ENCODE results near the gene OCEL1. TPM values are rescaled to one million over a fixed set of nuclear protein-coding genes. Genes with fewer than 3 reads are reported as not detected.
"Not testable (repeated sequence)": the region's sequence is repeated elsewhere in the genome, so short reads cannot be mapped to it uniquely, and the experiment has no call there.

Gene OCEL1, protein sequence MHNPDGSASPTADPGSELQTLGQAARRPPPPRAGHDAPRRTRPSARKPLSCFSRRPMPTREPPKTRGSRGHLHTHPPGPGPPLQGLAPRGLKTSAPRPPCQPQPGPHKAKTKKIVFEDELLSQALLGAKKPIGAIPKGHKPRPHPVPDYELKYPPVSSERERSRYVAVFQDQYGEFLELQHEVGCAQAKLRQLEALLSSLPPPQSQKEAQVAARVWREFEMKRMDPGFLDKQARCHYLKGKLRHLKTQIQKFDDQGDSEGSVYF
- 10 to 100 TPM; 20.4 to 22.9 TPM for total RNA-seq

DNA sequence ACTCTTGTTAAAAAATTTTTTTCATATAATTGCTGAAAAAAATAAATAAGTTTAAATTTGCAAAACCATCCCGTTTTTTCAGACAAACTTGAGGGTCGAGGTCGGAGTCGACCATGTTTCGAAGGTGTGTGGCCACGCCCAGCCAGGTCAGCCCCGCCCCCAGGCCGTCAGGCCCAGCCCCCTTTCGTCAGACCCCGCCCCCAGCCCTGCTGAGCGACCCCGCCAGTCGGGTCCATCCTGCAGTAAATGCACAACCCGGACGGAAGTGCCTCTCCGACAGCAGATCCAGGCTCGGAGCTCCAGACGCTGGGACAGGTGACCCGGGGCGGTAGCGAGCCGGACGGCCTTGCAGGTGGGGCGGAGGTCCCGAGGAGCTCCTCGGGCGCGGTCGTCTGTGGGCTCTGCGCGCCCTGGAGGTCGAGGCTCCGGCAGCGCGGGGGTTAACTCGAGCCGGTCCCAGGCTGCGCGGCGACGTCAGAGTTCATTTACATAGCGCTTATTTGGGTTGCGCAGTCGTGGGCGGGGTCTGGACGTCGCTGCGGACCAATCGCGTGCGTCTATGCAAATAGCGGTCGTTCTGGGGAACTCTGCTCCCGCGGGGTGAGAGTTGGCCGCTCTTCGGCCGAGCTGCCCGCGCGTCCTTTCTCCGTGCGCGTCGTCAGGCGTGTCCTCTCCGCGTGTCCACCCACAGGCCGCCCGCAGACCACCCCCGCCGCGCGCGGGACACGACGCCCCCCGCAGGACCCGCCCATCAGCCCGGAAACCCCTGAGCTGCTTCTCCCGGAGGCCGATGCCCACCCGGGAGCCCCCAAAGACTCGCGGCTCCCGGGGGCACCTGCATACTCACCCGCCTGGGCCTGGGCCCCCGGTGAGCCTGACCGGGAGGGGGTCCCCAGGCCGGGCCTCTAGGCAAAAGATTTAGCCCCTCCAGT is at the start of gene OCEL1:
Gene OCEL1 (plus strand): TSS at position 225 of the 932 bp plus-strand sequence. CDS start 22 bp downstream, at position 247.
- CTCF ChIA-PET = interaction anchor here (1.7 to 2.7 kb wide), 2 partner anchors 9 to 11 kb away, joined by 9 to 13 read pairs; partner anchors contain the start of gene USE1
- POLR2A ChIA-PET = interaction anchor here (0.6 to 2.4 kb wide), 8 partner anchors 8 to 862 kb away, joined by 3 to 19 read pairs (median 4); partner anchors contain the start of gene USE1

DNA sequence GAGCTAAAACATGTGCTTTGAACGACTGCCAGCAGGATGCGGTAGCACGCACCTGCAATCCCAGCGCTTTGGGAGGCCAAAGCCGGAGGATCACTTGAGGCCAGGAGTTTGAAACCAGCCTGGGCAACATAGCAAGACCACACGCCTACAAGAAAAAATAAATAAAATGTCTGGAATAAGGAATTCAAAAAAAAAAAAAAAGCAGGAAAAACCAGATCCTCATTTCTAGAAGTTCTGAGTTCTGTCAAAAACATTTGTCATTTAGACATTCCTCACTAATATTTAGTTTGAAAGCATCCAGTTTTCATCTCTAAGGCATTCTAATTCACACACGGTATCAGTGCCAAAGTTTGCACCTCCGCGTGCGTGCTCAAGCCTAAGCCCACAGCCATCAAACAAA is 47.7 kb upstream of the OCEL1 start:
- ChIA-PET CTCF (no interaction called here), POLR2A (no interaction called here)

DNA sequence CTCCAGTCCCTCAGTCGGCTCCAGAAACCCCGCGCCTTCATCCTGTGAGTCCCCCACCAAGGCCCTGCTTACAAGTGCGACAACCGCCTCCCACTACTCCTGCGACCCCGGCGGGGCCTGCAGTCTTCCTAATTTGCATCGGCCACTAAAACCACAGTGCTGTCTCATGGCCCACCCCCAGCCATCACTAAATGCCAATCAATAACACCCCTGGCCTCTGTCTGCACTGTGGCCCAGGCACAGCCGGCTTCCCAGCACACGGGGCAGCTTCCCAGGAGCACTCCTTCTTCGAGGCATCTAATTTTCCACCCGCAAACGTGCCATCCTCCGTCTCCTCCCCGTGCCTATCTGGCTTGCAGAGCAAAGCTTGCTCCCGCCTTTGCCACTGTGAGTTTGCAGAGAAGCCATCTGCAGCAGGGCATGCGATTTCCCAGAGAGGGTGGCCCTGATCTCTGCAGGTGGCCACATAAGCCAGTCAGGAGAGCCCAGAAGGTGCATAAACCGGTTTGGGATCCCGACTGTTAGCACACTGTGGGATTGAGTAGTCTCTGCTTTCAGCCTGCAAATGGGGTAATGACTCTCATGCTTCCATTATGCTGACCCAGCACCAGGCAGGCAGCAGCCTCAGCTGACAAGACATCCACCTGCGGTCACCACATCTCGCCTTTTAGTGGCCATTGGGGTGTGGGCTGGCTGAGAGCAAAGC is 44.9 kb upstream of the OCEL1 start:
- ChIA-PET POLR2A (no interaction called here), CTCF (interaction anchor here (0.6 kb wide), 1 partner anchor 50 kb away, joined by 3 read pairs; no protein-coding TSS in a partner anchor)

DNA sequence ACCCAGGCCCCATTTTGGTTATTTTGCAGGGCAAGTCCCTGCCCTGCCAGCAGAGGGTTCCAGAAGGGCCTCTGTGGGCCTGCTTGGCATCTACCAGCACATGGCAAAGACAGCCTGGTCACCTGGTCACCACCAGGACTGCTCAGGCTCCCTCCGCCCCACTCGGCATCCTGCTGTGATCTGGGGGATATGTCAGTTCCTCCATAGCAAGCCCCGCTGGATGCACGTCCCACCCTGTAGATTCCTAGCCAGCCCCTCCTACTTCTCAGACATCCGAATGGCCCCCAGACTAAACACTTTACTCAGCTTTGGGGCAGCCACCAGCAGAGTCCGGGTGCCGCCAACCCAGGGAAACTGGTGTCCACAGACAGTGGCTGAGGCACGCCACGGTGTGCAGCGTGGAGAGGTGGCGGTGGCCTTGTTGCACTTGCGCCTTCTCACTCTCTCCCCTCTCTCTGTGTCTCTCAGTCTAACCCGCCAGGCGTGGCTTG is 42.7 kb upstream of the OCEL1 start:
- POLR2A ChIA-PET = interaction anchor here (0.6 to 1.9 kb wide), 4 partner anchors 32 to 568 kb away, joined by 3 to 8 read pairs (median 4); partner anchors contain the start of genes FCHO1, MYO9B and USE1
- CTCF ChIA-PET = interaction anchor here (0.7 to 1.5 kb wide), 5 partner anchors 10 to 99 kb away, joined by 3 to 5 read pairs (median 4); partner anchors contain the start of gene USE1

DNA sequence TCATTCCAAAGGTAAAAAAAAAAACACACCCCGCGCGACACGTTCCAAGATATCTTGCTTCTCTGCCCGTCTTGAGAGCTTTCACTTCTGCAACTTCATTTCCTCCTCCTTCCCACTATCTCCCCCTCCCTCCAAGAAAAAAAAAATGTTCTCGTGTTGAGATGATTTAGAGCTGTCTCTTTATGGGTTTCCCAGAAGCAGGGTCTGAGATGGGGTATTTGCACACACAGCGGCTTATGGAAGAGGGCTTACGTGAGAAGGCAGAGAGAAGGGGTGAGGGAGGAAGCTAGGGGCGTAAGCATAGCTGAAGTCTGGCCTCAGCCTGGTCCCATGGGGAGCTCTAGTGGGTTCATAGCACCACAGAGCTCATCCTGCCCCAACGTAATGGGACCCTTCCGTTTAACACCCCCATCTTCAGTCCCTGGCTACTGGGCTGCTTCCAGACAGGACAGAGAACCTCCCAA is 42.1 kb upstream of the OCEL1 start:
- ChIA-PET POLR2A (interaction anchor here (0.6 to 1.9 kb wide), 5 partner anchors 10 to 320 kb away, joined by 3 to 8 read pairs (median 3); partner anchors contain the start of genes MYO9B and USE1), CTCF (interaction anchor here (0.6 to 1.5 kb wide), 6 partner anchors 9 to 121 kb away, joined by 3 to 5 read pairs (median 4); partner anchors contain the start of gene USE1)

DNA sequence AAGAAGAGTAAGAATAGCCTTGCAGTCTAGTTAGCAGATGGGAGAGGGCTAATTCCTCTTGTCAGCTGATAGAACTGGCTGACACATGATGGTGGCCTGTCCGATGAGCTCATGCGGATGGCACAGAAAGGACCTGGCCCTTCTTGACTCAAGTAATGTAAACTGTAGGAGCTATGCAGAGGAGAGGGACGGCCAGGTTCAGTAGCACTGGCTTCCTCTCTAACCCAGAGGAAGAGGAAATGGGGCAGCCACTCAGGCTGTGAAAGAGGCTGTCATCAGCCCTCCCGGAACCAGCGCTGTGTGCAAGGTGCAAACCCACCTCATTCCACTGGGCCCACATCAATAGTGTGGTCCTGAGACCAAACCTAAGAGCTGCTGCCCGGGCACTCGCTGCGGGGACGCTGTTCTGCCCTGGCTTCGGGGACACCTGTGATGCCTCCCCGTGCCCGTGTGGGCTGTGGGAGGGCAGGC is 41.6 kb upstream of the OCEL1 start:
- POLR2A ChIA-PET = interaction anchor here (0.5 to 1.9 kb wide), 6 partner anchors 11 to 321 kb away, joined by 3 to 8 read pairs (median 4); partner anchors contain the start of genes MYO9B and USE1
- CTCF ChIA-PET = interaction anchor here (0.6 to 1.5 kb wide), 5 partner anchors 9 to 121 kb away, joined by 3 to 5 read pairs (median 4); partner anchors contain the start of gene USE1

DNA sequence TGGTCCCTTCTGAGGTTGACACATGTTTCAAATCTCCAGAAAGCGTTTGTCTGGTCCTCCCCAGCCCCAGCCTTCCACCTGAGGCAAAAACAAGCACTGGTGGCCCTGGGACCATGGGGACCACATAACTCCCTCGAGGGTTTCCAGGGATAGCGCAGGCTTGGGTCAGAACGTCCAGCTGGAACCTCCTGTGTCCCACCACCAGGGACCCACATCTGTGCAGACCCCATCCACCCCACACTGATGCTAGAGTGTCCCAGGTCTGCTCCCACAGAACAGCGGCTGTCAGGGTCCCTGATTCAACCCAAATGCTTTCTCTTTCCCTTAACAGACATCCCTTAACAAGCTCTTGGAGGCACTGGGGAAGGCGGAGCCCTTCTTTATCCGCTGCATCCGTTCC is 40.4 kb upstream of the OCEL1 start:
- CTCF ChIA-PET = interaction anchor here (0.5 kb wide), 1 partner anchor 194 kb away, joined by 6 read pairs; no protein-coding TSS in a partner anchor
- POLR2A ChIA-PET = interaction anchor here (0.5 kb wide), 1 partner anchor 76 kb away, joined by 5 read pairs; no protein-coding TSS in a partner anchor

DNA sequence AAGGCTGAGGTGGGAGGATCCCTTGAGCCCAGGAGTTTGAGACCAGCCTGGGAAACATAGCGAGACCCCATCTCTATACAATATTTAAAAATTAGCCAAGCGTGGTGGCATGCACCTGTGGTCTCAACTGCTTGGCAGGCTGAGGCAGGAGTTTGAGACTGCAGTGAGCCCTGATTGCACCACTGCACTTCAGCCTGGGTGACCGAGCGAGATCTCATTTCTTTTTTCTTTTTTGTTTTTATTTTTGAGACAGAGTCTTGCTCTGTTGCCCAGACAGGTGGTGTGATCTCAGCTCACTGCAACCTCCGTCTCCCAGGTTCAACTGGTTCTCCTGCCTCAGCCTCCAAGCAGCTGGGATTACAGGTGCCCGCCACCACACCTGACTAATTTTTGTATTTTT is 34.3 kb upstream of the OCEL1 start:
- CTCF ChIA-PET = interaction anchor here (0.7 to 1.0 kb wide), 3 partner anchors 21 to 431 kb away, joined by 4 to 5 read pairs (median 4); no protein-coding TSS in a partner anchor

DNA sequence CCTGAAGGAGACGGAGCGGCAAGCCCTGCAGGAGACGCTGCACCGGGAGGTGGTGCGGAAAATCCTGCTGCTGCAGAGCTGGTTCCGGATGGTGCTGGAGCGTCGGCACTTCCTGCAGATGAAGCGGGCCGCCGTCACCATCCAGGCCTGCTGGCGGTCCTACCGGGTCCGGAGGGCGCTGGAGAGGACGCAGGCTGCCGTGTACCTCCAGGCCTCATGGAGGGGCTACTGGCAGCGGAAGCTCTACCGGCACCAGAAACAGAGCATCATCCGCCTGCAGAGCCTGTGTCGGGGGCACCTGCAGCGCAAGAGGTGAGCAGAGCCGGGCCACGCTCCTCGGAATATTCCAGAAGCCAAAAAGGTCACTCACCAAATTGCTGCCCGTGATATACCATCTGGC is 33.3 kb upstream of the OCEL1 start:
- POLR2A ChIA-PET = interaction anchor here (1.2 kb wide), 1 partner anchor 22 kb away, joined by 4 read pairs; the partner anchor contains the start of gene USE1
- CTCF ChIA-PET = interaction anchor here (1.0 to 1.4 kb wide), 2 partner anchors 8 to 90 kb away, joined by 4 to 5 read pairs; no protein-coding TSS in a partner anchor

More for the DNA sequence above, 34.3 kb upstream of the OCEL1 start:
- POLR2A ChIA-PET = not testable (repeated sequence)

DNA sequence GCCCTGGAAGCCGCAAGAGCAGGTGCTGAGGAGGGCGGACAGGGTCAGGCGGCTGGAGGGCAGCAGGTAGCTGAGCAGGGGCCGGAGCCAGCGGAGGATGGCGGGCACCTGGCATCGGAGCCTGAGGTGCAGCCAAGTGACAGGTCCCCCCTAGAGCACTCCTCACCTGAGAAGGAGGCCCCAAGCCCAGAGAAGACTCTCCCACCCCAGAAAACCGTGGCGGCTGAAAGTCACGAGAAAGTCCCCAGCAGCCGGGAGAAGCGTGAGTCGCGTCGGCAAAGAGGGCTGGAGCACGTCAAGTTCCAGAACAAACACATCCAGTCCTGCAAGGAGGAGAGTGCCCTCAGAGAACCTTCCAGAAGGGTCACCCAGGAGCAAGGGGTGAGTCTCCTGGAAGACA is 31.4 kb upstream of the OCEL1 start:
- ChIA-PET POLR2A (no interaction called here), CTCF (no interaction called here)

DNA sequence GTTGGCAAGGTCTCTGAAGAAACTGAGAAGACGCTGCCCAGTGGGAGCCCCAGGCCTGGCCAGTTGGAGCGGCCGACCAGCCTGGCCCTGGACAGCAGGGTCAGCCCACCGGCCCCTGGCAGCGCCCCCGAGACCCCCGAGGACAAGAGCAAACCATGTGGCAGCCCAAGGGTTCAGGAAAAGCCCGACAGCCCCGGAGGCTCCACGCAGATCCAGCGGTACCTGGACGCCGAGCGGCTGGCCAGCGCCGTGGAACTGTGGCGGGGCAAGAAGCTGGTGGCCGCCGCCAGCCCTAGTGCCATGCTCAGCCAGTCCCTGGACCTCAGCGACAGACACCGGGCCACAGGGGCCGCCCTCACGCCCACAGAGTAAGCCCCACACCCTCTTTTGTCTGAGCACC is 30.9 kb upstream of the OCEL1 start:
- POLR2A ChIA-PET = no interaction called here
- CTCF ChIA-PET = no interaction called here

DNA sequence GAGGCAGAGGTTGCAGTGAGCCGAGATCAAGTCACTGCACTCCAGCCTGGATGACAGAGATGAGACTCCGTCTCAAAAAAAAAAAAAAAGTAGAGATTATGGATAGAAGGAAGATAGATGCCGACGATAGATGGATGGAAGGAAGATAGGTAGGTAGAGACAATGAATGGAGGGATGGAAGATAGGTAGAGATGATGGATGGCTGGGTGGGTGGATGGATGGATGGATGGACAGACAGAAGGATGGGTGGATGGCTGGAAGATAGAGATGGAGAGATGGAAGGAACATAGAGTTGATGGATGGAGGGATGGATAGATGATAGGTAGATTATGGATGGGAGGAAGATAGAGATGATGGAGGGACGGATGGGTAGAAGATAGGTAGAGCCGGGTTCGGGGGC is 29.4 kb upstream of the OCEL1 start:
- POLR2A ChIA-PET = no interaction called here
- CTCF ChIA-PET = interaction anchor here (0.7 kb wide), 1 partner anchor 53 kb away, joined by 3 read pairs; no protein-coding TSS in a partner anchor

DNA sequence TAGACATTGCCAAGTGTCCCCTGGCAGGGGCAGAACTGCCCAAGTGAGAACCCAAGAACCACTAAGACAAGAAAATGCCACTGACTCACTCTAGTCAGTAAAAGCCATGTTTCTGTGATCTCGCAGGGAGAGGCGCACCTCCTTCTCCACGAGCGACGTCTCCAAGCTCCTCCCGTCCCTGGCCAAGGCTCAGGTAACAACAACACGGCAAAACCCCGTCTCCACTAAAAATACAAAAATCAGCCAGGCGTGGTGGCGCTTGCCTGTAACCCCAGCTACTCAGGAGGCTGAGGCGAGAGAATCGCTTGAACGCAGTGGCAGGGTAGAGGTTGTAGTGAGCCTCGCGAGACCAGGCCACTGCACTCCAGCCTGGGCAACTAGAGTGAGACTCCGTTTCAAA is 28.4 kb upstream of the OCEL1 start:
- ChIA-PET POLR2A (no interaction called here), CTCF (no interaction called here)

DNA sequence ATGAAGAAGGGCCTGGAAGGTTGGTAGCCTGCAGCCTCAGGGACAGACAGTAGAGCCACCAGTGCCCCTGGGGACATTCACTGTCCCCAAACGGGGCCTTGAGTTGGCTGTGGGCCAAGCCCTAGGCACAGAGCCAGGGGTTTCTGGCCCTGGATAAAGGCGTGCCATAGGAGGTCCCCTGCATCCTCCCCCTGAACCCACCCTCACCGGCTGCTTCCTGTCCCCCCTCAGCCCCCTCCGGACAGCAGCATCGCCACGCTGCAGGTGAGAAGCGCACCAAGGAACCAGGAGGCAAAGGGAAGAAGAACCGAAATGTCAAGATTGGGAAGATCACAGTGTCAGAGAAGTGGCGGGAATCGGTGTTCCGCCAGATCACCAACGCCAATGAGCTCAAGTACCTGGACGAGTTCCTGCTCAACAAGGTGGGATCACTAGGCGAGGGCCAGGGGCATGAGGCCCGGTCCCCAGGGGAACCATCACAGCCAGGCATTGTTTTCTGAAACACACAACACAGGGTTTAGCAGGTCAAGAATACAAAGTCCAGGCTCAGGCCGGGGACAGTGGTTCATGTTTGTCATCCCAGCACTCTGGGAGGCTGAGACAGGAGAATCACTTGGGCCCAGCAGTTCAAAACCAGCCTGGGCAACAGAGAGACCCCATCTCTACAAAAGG is 25.5 kb upstream of the OCEL1 start:
- CTCF ChIA-PET = no interaction called here
- POLR2A ChIA-PET = no interaction called here

DNA sequence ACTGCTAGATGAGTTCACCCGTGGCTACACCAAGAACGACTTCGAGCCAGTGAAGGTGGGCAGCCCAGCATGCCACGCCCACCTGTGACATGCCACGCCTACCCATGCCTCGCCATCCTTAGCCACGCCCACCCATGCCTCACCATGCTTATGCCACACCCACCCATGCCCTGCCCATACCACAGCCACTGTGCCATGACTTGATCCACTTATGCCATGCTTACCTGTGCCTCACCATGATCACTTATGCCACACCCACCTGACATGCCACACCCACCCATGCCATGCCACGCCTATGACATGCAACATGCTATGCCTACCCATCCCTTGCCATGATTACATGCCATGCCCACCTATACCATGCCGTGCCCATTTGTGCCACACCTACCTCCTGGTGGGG is 23.8 kb upstream of the OCEL1 start:
- CTCF ChIA-PET = no interaction called here
- POLR2A ChIA-PET = no interaction called here

DNA sequence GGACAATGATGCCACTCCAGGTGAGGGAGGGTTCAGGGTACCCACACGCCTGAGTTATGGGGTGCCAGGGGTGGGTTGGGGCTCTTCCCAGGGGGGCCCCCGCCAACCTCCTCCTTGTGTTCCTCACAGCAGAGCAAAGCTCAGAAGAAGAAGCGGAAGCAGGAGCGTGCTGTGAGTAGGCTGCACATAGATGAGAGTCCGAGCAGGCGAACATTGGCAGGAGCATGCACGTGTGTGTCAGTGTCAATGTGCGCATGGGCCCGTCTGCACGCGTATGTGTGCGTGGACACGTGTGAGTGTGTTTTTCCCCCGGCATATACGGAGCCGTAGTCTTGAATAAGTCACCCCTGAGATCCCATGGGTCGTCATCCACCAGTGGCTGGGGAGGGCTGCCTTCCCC is 23.3 kb upstream of the OCEL1 start:
- ChIA-PET CTCF (no interaction called here), POLR2A (no interaction called here)

DNA sequence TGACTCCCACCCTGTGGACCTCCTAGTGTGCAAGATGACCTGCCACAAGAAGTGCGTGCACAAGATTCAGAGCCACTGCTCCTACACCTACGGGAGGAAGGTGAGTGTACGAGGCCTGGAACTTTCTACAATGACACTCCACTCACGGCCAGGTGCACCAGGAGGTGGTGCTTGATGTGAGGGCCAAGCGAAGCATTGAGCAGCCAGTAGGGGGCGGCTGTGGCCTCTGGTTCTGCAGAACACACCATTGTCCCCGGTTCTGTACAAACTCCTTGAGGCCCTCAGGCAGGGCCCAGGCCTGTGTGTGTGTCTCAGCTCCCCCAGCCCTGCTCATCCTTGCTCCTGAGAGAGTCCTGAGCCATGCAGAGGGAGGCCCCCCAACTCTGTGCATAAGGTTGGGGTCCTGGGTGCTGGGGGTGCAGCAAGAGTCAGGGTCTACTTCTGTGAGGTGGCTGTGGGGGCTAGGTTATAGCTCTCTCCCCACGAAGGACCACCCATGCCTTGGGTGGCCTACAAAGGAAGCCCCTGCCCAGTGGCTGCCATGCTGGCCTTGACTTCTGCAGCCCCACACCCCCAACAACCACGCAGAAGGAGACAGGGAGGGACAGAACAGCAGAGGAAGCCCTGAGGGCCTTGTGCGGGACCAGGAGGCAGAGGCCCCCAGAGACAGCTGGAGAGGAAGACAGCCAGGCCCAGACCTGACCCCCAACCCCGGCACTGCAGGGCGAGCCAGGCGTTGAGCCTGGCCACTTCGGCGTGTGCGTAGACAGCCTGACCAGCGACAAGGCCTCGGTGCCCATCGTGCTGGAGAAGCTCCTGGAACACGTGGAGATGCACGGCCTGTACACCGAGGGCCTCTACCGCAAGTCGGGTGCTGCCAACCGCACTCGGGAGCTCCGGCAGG is 20.5 kb upstream of the OCEL1 start:
- CTCF ChIA-PET = interaction anchor here (0.6 to 1.9 kb wide), 4 partner anchors 9 to 107 kb away, joined by 4 to 7 read pairs (median 6); partner anchors contain the start of genes USE1 and USHBP1

More for the DNA sequence above, 20.5 kb upstream of the OCEL1 start:
- POLR2A ChIA-PET = no interaction called here

Measured in activated CD8-positive, alpha-beta memory T cell treated with anti-CD3 and anti-CD28 coated beads for 36 hours (primary cell).